Measurements from ENCODE around the gene F10. TPM values are rescaled to one million over a fixed set of nuclear protein-coding genes. Genes with fewer than 3 reads are reported as not detected.

The F10 gene
- total RNA-seq, 1 donor from 2014 or later = 0.23 TPM

GRCh38 chr13:113152984-113153809, 30.6 kb downstream of the F10 start:
- TF ChIP-seq CTCF (IDR thresholded peaks at IDR 0.05; ENCODE audit: unreplicated experiment) = no peak
- Mint-ChIP-seq H3K27ac (ENCODE audit: unreplicated experiment) (no peak overlapping the region), H3K9me3 (ENCODE audit: unreplicated experiment) (no peaks in the 10 kb centered on the region), H3K36me3 (ENCODE audit: low read depth, unreplicated experiment) (peaks cover 7% of the 10 kb centered on the region), H3K27me3 (ENCODE audit: unreplicated experiment) (peaks cover 18% of the 10 kb centered on the region), H3K4me3 (ENCODE audit: unreplicated experiment) (peak overlapping the region; percentile 82), H3K4me1 (ENCODE audit: unreplicated experiment) (peaks cover 3% of the 10 kb centered on the region)
- DNase-seq (ENCODE audit: low spot score) = peak; percentile 40

- peaks cover 7% of the 10 kb centered on the region for H3K36me3 Mint-ChIP-seq (ENCODE audit: low read depth, unreplicated experiment)
- peak overlapping the region; percentile 78 for H3K4me3 Mint-ChIP-seq (ENCODE audit: unreplicated experiment)
- DNase-seq (ENCODE audit: low spot score) = peak; percentile 75
- no peaks in the 10 kb centered on the region for H3K9me3 Mint-ChIP-seq (ENCODE audit: unreplicated experiment)
- H3K4me1 Mint-ChIP-seq (ENCODE audit: unreplicated experiment) = peaks cover 3% of the 10 kb centered on the region
- no peak overlapping the region for H3K27ac Mint-ChIP-seq (ENCODE audit: unreplicated experiment)
- H3K27me3 Mint-ChIP-seq (ENCODE audit: unreplicated experiment) = peaks cover 19% of the 10 kb centered on the region
- no peak for TF ChIP-seq CTCF (IDR thresholded peaks at IDR 0.05; ENCODE audit: unreplicated experiment)
Observed at GRCh38 chr13:113153810-113154748, 31.5 kb downstream of the F10 start.

GRCh38 chr13:113155201-113155600, 32.6 kb downstream of the F10 start:
- peak overlapping the region; percentile 24 for H3K4me3 Mint-ChIP-seq (ENCODE audit: unreplicated experiment)
- H3K27ac Mint-ChIP-seq (ENCODE audit: unreplicated experiment) = no peak overlapping the region
- DNase-seq (ENCODE audit: low spot score) = no peak

GRCh38 chr13:113155982-113156655, 33.5 kb downstream of the F10 start:
- no peak overlapping the region for H3K27ac Mint-ChIP-seq (ENCODE audit: unreplicated experiment)
- peaks cover 7% of the 10 kb centered on the region for H3K36me3 Mint-ChIP-seq (ENCODE audit: low read depth, unreplicated experiment)
- H3K9me3 Mint-ChIP-seq (ENCODE audit: unreplicated experiment) = no peaks in the 10 kb centered on the region
- H3K4me3 Mint-ChIP-seq (ENCODE audit: unreplicated experiment) = no peak overlapping the region
- no peak for TF ChIP-seq CTCF (IDR thresholded peaks at IDR 0.05; ENCODE audit: unreplicated experiment)
- peaks cover 20% of the 10 kb centered on the region for H3K27me3 Mint-ChIP-seq (ENCODE audit: unreplicated experiment)
- peaks cover 3% of the 10 kb centered on the region for H3K4me1 Mint-ChIP-seq (ENCODE audit: unreplicated experiment)
- DNase-seq (ENCODE audit: low spot score) = no peak

More at GRCh38 chr13:113155201-113155600, 32.6 kb downstream of the F10 start:
- TF ChIP-seq CTCF (IDR thresholded peaks at IDR 0.05; ENCODE audit: unreplicated experiment) = no peak
- Mint-ChIP-seq H3K36me3 (ENCODE audit: low read depth, unreplicated experiment) (peaks cover 7% of the 10 kb centered on the region), H3K9me3 (ENCODE audit: unreplicated experiment) (no peaks in the 10 kb centered on the region), H3K27me3 (ENCODE audit: unreplicated experiment) (peaks cover 19% of the 10 kb centered on the region), H3K4me1 (ENCODE audit: unreplicated experiment) (peaks cover 3% of the 10 kb centered on the region)
